GM12801 (cell line): ENCODE data around the gene FRA10AC1.

Source experiments
- TF ChIP-seq, protein P1 (sequence below): IDR thresholded peaks from one replicate; pipeline ENCODE4 v1.5.1; 2011; ENCODE audit warnings: control low read depth; ENCODE audit not compliant: insufficient read length; ENCODE audit errors: extremely low read depth

FRA10AC1 gene, protein sequence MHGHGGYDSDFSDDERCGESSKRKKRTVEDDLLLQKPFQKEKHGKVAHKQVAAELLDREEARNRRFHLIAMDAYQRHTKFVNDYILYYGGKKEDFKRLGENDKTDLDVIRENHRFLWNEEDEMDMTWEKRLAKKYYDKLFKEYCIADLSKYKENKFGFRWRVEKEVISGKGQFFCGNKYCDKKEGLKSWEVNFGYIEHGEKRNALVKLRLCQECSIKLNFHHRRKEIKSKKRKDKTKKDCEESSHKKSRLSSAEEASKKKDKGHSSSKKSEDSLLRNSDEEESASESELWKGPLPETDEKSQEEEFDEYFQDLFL

DNA sequence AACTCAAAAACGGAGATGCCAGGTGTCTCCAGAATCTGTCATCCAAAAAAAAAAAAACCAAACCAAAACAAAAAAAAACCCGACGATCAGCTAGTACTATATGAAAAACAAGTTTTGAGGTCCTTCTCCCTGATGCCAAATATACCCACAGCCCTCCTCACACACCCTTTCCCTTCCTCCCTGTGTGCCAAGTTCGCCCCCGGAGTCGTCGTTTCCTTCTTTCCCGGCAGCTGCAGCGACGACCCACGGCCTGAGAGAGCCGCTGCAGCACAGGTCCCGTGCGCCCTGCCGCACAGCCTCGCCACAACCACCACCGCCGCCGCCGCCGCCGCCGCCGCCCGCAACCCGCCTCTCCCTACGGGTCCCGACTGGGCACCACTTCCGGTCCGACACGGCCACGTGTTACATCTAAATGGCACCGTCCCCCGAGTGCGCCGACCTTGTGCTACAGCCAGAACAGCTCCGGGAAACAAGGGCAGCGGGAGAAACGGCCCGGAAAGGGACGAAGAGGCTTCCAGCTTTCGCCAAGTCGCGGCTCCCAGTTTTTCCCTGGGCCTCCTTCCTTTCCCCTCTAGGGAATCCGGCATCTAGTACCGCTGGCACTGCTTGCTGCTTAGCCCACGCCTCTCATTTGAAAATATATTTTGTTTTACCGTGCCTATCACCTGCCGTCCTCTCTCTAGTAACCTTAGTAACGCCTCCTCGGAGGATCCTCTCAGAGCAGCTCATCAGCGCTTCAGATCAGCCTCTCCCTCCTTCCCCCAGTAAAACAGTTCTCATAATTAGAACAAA lies at the start of gene FRA10AC1:
FRA10AC1 (minus strand) TSS at position 383 of the 792 bp plus-strand sequence. CDS start 2,486 bp downstream, outside the sequence.
- TF ChIP-seq, protein P1, sequence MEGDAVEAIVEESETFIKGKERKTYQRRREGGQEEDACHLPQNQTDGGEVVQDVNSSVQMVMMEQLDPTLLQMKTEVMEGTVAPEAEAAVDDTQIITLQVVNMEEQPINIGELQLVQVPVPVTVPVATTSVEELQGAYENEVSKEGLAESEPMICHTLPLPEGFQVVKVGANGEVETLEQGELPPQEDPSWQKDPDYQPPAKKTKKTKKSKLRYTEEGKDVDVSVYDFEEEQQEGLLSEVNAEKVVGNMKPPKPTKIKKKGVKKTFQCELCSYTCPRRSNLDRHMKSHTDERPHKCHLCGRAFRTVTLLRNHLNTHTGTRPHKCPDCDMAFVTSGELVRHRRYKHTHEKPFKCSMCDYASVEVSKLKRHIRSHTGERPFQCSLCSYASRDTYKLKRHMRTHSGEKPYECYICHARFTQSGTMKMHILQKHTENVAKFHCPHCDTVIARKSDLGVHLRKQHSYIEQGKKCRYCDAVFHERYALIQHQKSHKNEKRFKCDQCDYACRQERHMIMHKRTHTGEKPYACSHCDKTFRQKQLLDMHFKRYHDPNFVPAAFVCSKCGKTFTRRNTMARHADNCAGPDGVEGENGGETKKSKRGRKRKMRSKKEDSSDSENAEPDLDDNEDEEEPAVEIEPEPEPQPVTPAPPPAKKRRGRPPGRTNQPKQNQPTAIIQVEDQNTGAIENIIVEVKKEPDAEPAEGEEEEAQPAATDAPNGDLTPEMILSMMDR, result no peak

DNA sequence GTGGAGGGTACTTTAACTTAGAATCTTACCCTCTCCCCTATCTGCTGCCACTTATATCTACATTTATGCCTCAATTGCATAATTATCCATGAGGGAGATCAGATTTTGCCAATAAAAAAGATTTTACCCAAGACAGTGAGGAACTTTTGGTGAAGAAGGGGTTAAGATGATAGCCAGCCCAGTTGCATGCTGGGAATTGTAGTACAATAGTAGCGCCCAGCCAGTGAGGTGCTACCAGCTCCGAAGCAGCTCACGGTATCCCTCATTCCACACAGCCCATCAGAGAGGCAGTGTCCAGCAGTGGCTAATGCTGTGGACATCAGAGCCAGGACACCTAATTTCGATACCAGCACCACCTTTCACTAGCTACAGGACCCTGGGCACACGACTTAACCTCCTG lies 49.4 kb upstream of the FRA10AC1 start:
- TF ChIP-seq, protein P1, result no peak

DNA sequence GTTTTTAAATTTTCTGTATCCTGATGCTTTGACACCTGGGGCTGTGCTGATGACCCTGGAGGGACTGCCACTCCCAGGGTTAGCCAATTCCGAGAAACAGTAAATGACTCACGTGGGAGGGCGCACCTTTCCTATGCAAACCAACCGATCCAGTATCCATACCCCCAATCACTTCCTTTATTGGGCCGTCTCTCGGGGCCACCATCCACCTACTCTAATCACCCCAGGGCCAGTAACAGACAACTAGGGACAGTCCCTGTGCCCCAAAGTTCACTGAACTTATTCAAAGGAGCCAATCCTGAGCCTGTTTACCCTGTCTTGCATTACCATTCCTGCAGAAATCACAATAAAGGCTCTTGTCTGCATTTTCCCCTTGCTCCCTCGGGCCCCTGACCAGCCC lies 48.7 kb upstream of the FRA10AC1 start:
- TF ChIP-seq, protein P1, result no peak

DNA sequence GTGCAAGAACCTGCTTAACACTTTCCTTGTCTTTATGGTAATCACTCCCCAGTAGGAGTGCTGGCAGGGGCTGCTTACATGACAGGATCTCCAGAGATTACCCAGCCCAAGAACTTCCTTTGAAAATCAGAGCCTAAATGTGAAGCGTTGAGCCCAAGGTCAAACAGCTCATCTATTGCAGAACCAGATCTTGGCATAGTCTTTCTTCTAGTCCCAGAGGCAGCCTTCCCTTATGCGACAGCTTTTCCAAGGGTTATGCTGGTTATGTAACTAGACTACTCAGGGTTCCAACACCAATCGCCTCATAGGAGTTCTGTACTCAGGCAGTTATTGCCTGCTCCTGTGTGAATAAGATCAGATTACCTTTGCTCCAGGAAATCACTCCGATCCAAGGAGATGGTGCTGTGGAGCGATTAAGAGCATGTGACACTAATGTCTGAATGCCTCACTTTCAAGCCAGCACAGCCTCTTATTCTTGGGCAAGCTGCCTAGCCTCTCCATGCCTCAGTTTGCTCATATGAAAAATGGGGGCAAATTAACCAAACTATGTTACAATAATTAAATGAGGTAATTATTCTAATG lies 46.9 kb upstream of the FRA10AC1 start:
- TF ChIP-seq, protein P1, result no peak

- TF ChIP-seq, protein P1, result no peak
These were observed 44.5 kb upstream of the FRA10AC1 start for GRCh38 chr10:93746844-93747284.

- TF ChIP-seq, protein P1, result no peak
These were observed 43.1 kb upstream of the FRA10AC1 start for GRCh38 chr10:93745408-93746065.
